ENCODE measurements around the gene PRICKLE1.
A peak's percentile ranks its signal among the peaks of the same experiment; 100 is the strongest.

The PRICKLE1 gene

GRCh38 chr12:42571327-42572009 lies 18.1 kb downstream of the PRICKLE1 start:
- Histone ChIP-seq H3K4me1 (ENCODE audit: insufficient read depth, low read length) (no peaks in the 10 kb centered on the region), H3K27me3 (ENCODE audit: insufficient read depth, low read length) (0 out of 2 replicates have a peak, but pooled peaks cover 2% of the 10 kb centered on the region), H3K9me3 (ENCODE audit: insufficient read depth, low read depth, low read length) (no peaks in the 10 kb centered on the region), H3K9ac (ENCODE audit: low read depth, low read length) (no peak overlapping the region), H3K27ac (ENCODE audit: low read length) (no peak overlapping the region), H3K4me3 (ENCODE audit: low read length) (no peak overlapping the region), H3K36me3 (ENCODE audit: insufficient read depth, low read depth, low read length) (no peaks in the 10 kb centered on the region)

DNA sequence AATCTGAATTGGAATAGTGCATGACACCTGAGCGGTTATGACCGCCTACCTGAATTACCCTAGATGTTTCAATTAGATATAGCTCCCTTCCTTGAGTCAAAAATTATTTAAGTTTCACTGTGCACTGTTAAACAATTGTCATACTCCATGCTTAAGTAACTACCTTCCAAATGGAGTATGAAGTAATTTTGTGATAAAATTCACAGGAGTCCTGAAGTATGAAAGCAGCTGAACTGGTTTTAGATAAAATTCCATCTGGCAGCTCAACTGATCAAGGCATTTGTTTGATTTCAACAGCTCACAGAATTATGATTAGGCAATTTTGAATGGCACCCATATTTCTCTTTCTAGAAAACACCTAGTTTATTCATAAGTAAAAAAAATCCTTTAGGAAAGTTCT lies 19.5 kb downstream of the PRICKLE1 start:
- Histone ChIP-seq H3K36me3 (ENCODE audit: insufficient read depth, low read depth, low read length) (no peaks in the 10 kb centered on the region), H3K4me1 (ENCODE audit: insufficient read depth, low read length) (peaks cover 5% of the 10 kb centered on the region; the same call in 1 of the 2 replicates), H3K4me3 (ENCODE audit: low read length) (no peak overlapping the region), H3K27ac (ENCODE audit: low read length) (no peak overlapping the region), H3K9ac (ENCODE audit: low read depth, low read length) (no peak overlapping the region), H3K9me3 (ENCODE audit: insufficient read depth, low read depth, low read length) (no peaks in the 10 kb centered on the region), H3K27me3 (ENCODE audit: insufficient read depth, low read length) (0 out of 2 replicates have a peak, but pooled peaks cover 9% of the 10 kb centered on the region)

- H3K9ac ChIP-seq (ENCODE audit: low read depth, low read length) = no peak overlapping the region
- no peak overlapping the region for H3K27ac ChIP-seq (ENCODE audit: low read length)
- H3K4me1 ChIP-seq (ENCODE audit: insufficient read depth, low read length) = peaks cover 10% of the 10 kb centered on the region; the same call in 1 of the 2 replicates
- H3K4me3 ChIP-seq (ENCODE audit: low read length) = no peak overlapping the region
- H3K9me3 ChIP-seq (ENCODE audit: insufficient read depth, low read depth, low read length) = no peaks in the 10 kb centered on the region
- H3K36me3 ChIP-seq (ENCODE audit: insufficient read depth, low read depth, low read length) = no peaks in the 10 kb centered on the region
- H3K27me3 ChIP-seq (ENCODE audit: insufficient read depth, low read length) = 0 out of 2 replicates have a peak, but pooled peaks cover 9% of the 10 kb centered on the region
Measured at GRCh38 chr12:42568952-42569915, 20.3 kb downstream of the PRICKLE1 start.

- Histone ChIP-seq H3K27ac (ENCODE audit: low read length) (no peak overlapping the region), H3K36me3 (ENCODE audit: insufficient read depth, low read depth, low read length) (no peaks in the 10 kb centered on the region), H3K27me3 (ENCODE audit: insufficient read depth, low read length) (0 out of 2 replicates have a peak, but pooled peaks cover 9% of the 10 kb centered on the region), H3K9ac (ENCODE audit: low read depth, low read length) (no peak overlapping the region), H3K4me3 (ENCODE audit: low read length) (no peak overlapping the region), H3K9me3 (ENCODE audit: insufficient read depth, low read depth, low read length) (no peaks in the 10 kb centered on the region), H3K4me1 (ENCODE audit: insufficient read depth, low read length) (peaks cover 10% of the 10 kb centered on the region; the same call in 1 of the 2 replicates)
Measured at GRCh38 chr12:42565633-42566032, 23.9 kb downstream of the PRICKLE1 start.

DNA sequence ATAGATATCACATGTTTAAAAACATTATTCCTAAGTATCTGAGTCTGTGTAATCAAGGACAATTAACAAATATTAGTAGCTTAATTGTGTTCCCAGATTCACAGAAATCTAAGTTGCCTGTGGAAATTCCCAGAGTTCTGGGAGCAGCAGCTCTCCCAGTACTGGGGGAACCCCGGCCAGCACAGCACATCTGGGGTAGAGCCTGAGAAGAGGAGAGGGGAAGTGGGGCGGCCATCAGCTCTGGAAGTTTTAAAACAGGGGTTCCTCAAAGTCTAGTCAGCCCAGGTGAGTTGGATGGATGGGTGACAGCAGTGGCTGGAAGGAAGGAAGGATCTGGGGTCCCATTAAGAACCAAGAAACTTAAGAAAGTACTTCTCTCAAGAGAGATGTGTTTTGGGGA lies 24.6 kb downstream of the PRICKLE1 start:
- H3K4me3 ChIP-seq (ENCODE audit: low read length) = no peak overlapping the region
- peaks cover 10% of the 10 kb centered on the region; the same call in 1 of the 2 replicates for H3K4me1 ChIP-seq (ENCODE audit: insufficient read depth, low read length)
- no peak overlapping the region for H3K27ac ChIP-seq (ENCODE audit: low read length)
- no peaks in the 10 kb centered on the region for H3K9me3 ChIP-seq (ENCODE audit: insufficient read depth, low read depth, low read length)
- peak overlapping the region; percentile 28; the same call in 1 of the 2 replicates for H3K9ac ChIP-seq (ENCODE audit: low read depth, low read length)
- H3K27me3 ChIP-seq (ENCODE audit: insufficient read depth, low read length) = 0 out of 2 replicates have a peak, but pooled peaks cover 9% of the 10 kb centered on the region
- no peaks in the 10 kb centered on the region for H3K36me3 ChIP-seq (ENCODE audit: insufficient read depth, low read depth, low read length)

GRCh38 chr12:42564556-42564955 lies 25.0 kb downstream of the PRICKLE1 start:
- Histone ChIP-seq H3K4me1 (ENCODE audit: insufficient read depth, low read length) (peaks cover 10% of the 10 kb centered on the region; the same call in 1 of the 2 replicates), H3K4me3 (ENCODE audit: low read length) (no peak overlapping the region), H3K9ac (ENCODE audit: low read depth, low read length) (no peak overlapping the region), H3K9me3 (ENCODE audit: insufficient read depth, low read depth, low read length) (no peaks in the 10 kb centered on the region), H3K27ac (ENCODE audit: low read length) (no peak overlapping the region), H3K27me3 (ENCODE audit: insufficient read depth, low read length) (0 out of 2 replicates have a peak, but pooled peaks cover 9% of the 10 kb centered on the region), H3K36me3 (ENCODE audit: insufficient read depth, low read depth, low read length) (no peaks in the 10 kb centered on the region)

- no peaks in the 10 kb centered on the region for H3K9me3 ChIP-seq (ENCODE audit: insufficient read depth, low read depth, low read length)
- H3K9ac ChIP-seq (ENCODE audit: low read depth, low read length) = no peak overlapping the region
- peaks cover 10% of the 10 kb centered on the region; the same call in 1 of the 2 replicates for H3K4me1 ChIP-seq (ENCODE audit: insufficient read depth, low read length)
- peaks cover 22% of the 10 kb centered on the region; the same call in 1 of the 2 replicates for H3K27me3 ChIP-seq (ENCODE audit: insufficient read depth, low read length)
- no peaks in the 10 kb centered on the region for H3K36me3 ChIP-seq (ENCODE audit: insufficient read depth, low read depth, low read length)
- no peak overlapping the region for H3K4me3 ChIP-seq (ENCODE audit: low read length)
- H3K27ac ChIP-seq (ENCODE audit: low read length) = no peak overlapping the region
Measured at GRCh38 chr12:42560977-42561376, 28.6 kb downstream of the PRICKLE1 start.

DNA sequence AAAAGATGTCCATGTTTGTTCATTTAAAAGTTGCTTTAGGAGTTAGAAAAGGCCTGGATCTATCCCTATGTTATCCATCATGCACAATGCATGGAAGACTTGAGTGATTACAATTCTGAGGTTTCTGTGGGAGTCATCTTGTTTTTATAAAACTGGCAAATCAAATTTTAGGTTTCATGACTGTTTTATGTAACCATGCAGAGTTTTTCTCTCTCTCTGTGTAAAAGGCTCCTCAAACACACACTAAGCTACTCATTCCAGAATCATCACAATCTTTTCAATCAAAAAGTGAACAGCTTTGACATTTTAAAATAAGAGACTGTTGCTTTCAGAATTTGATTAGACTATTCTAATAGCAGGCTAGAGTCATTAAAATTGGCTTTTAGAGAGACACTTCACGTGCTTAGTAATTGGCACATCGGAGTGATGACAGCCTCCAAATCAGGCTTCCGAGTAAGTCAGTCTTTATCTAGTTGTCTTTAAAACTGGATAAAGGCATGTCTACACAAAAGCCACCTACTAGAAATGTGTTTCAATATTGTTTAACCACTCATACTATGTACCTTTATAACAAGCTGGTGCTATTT lies 31.9 kb downstream of the PRICKLE1 start:
- no peaks in the 10 kb centered on the region for H3K36me3 ChIP-seq (ENCODE audit: insufficient read depth, low read depth, low read length)
- peaks cover 52% of the 10 kb centered on the region for H3K27me3 ChIP-seq (ENCODE audit: insufficient read depth, low read length)

GRCh38 chr12:42556917-42557316 lies 32.6 kb downstream of the PRICKLE1 start:
- Histone ChIP-seq H3K9ac (ENCODE audit: low read depth, low read length) (no peak overlapping the region), H3K27me3 (ENCODE audit: insufficient read depth, low read length) (peaks cover 60% of the 10 kb centered on the region), H3K4me3 (ENCODE audit: low read length) (no peak overlapping the region), H3K9me3 (ENCODE audit: insufficient read depth, low read depth, low read length) (no peaks in the 10 kb centered on the region), H3K27ac (ENCODE audit: low read length) (no peak overlapping the region), H3K36me3 (ENCODE audit: insufficient read depth, low read depth, low read length) (no peaks in the 10 kb centered on the region), H3K4me1 (ENCODE audit: insufficient read depth, low read length) (no peaks in the 10 kb centered on the region)

More for the DNA sequence above, 31.9 kb downstream of the PRICKLE1 start:
- Histone ChIP-seq H3K4me1 (ENCODE audit: insufficient read depth, low read length) (no peaks in the 10 kb centered on the region), H3K4me3 (ENCODE audit: low read length) (no peak overlapping the region), H3K9ac (ENCODE audit: low read depth, low read length) (no peak overlapping the region), H3K27ac (ENCODE audit: low read length) (no peak overlapping the region), H3K9me3 (ENCODE audit: insufficient read depth, low read depth, low read length) (no peaks in the 10 kb centered on the region)

DNA sequence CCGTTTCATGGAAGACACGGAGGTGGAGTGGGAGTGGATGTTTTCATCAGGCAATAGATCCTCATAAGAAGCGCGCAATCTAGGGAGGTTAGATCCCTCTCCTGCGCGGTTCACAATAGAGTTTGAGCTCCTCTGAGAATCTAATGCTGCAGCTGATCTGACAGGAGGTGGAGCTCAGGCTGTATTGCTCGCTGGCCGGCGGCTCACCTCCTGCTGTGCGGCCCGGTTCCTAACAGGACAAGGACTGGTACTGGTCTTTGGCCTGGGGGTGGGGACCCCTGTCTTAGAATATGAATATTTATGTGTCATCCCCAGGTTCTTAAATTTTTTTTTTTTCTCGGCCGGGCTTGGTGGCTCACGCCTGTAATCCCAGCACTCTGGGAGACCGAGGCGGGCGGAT lies 36.7 kb downstream of the PRICKLE1 start:
- Histone ChIP-seq H3K4me1 (ENCODE audit: insufficient read depth, low read length) (no peaks in the 10 kb centered on the region), H3K9ac (ENCODE audit: low read depth, low read length) (no peak overlapping the region), H3K27me3 (ENCODE audit: insufficient read depth, low read length) (peaks cover 91% of the 10 kb centered on the region), H3K36me3 (ENCODE audit: insufficient read depth, low read depth, low read length) (no peaks in the 10 kb centered on the region), H3K27ac (ENCODE audit: low read length) (no peak overlapping the region), H3K4me3 (ENCODE audit: low read length) (peak overlapping the region; percentile 57), H3K9me3 (ENCODE audit: insufficient read depth, low read depth, low read length) (no peaks in the 10 kb centered on the region)

DNA sequence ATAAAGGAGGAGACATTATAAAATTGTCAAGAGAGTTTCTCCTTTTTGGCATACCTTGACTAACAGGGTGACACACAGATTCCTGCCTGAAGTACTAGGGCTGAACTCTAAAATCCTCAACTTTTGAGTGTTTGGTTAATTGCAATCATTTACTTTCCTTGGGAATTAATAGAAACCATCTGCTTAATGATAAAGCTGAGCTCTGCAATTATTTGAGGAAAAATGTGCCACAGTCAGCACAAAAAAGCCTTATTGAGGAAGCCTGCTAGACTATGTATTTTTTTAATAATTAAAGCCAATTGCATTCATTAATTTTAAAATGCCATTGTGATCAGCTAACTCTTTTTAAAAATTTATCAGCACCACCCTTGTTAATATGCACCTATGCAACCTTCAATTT lies 38.7 kb downstream of the PRICKLE1 start:
- Histone ChIP-seq H3K27me3 (ENCODE audit: insufficient read depth, low read length) (peaks cover 74% of the 10 kb centered on the region), H3K4me3 (ENCODE audit: low read length) (no peak overlapping the region), H3K9ac (ENCODE audit: low read depth, low read length) (no peak overlapping the region), H3K27ac (ENCODE audit: low read length) (no peak overlapping the region), H3K36me3 (ENCODE audit: insufficient read depth, low read depth, low read length) (no peaks in the 10 kb centered on the region), H3K4me1 (ENCODE audit: insufficient read depth, low read length) (no peaks in the 10 kb centered on the region), H3K9me3 (ENCODE audit: insufficient read depth, low read depth, low read length) (no peaks in the 10 kb centered on the region)
